Adrenal gland (tissue), 12 donors: ENCODE measurements around the gene FBLN2. TPM values are rescaled to one million over a fixed set of nuclear protein-coding genes. Genes with fewer than 3 reads are reported as not detected.

Experiments
- DNase-seq, 7 donors: peaks; one replicate each; pipeline ENCODE4 v3.0.0-alpha.2; 2019 to 2020
- H3K27ac ChIP-seq, 5 donors: fragments of 200-600 bp; sonication (generic) in 4 of 5; 1 replicate in 3 of 5; 2 replicates in 2 of 5; pipeline versions ENCODE4 v1.5.1 to v1.8.0; 2016 to 2020; ENCODE audit warnings: mild to moderate bottlenecking in 1 of 5
- H3K27me3 ChIP-seq: fragments of 200-600 bp; 2 replicates; pipeline ENCODE4 v1.8.0; 2021
- H3K36me3 ChIP-seq, 2 donors: fragments of 200-600 bp; replicated peaks in 1 of 2; 1 replicate in 1 of 2; 2 replicates in 1 of 2; pipeline versions ENCODE4 v1.5.1 to v1.8.0; 2018 to 2022
- H3K4me1 ChIP-seq, 2 donors: fragments of 200-600 bp; replicated peaks in 1 of 2; 1 replicate in 1 of 2; 2 replicates in 1 of 2; pipeline versions ENCODE4 v1.5.1 to v1.8.0; 2018 to 2021
- H3K4me3 ChIP-seq, 4 donors: fragments of 200-600 bp; sonication (generic) in 3 of 4; one replicate each; pipeline ENCODE4 v1.5.1; 2016 to 2018
- H3K9me3 ChIP-seq, 3 donors: fragments of 200-600 bp; sonication (generic) in 1 of 3; replicated peaks in 1 of 3; 1 replicate in 2 of 3; 2 replicates in 1 of 3; pipeline versions ENCODE4 v1.5.1 to v1.8.0; 2016 to 2021
- POLR2A ChIP-seq, 2 donors: fragments of 450-650 bp; IDR thresholded peaks; one replicate each; pipeline ENCODE4 v1.6.1; 2017; ENCODE audit warnings: antibody characterized with exemption in 2 of 2, mild to moderate bottlenecking in 2 of 2, moderate library complexity in 1 of 2
- WGBS, 4 donors: extraction: QIAGEN DNeasy Blood & Tissue Kit in 2 of 4; methylation state at CpG; one replicate each; pipeline versions ENCODE4 v1.1.5 to v1.1.7; 2013 to 2017; 5-methylcytosine and 5-hydroxymethylcytosine counted together
- intact Hi-C, 2 donors: fragments of 100-400 bp; cut with DNase I; formaldehyde crosslinking; loops; one replicate each; pipeline versions ENCODE4 v1.14.1 to v1.15.0; 2022 to 2023
- polyA plus RNA-seq, 3 donors: library from polyadenylated mRNA; stranded (reverse); fragments of 200-250 nt in 2 of 3; fragments of 350-450 nt in 1 of 3; fragmentation: Illumina TruSeq in 1 of 3; extraction: RNeasy Lipid Tissue Mini Kit (QIAGEN cat#74804) in 1 of 3; gene quantifications; one replicate each; pipeline ENCODE4 v1.2.3, GENCODE V29; 2013 to 2014
- total RNA-seq, 9 donors: library from RNA; depleted of rRNA in 4 of 9; stranded (reverse); fragments of >200 nt in 4 of 9; fragments of 120-200 nt in 1 of 9; fragmentation: NEBNext Ultra II Directional in 1 of 9; extraction: Animal tissue kit (Norgen Biotek cat#: 25700) in 1 of 9; gene quantifications; one replicate each; pipeline versions ENCODE4 v1.1.0 to v1.2.4, GENCODE V29; 2013 to 2023
- TF ChIP-seq, protein P1 (sequence below), 6 experiments: fragments of 450-650 bp in 4 of 6; fragments of 200-600 bp in 2 of 6; sonication (generic) in 1 of 6; IDR thresholded peaks; 1 replicate in 5 of 6; 2 replicates in 1 of 6; pipeline versions ENCODE4 v1.5.1 to v1.8.0; 2016 to 2021; ENCODE audit warnings: antibody characterized with exemption in 6 of 6, mild to moderate bottlenecking in 2 of 6, moderate library complexity in 1 of 6
- donor health status: healthy with polysubstance abuse.
- donor health status: Bipolar disorder and iron deficiency.
- donor health status: DM: yes; HTN: yes; CAD: no.
- donor health status: DM: no; HTN: no; CAD: no.
- donor health status: DM: no; HTN: no; CAD: no.
- donor health status: DM: yes; HTN: yes; CAD: no.

Gene FBLN2
- total and polyA plus RNA-seq, 12 donors, result 1.8 to 31.5 (median 7.0) TPM

- TF ChIP-seq, protein P1, sequence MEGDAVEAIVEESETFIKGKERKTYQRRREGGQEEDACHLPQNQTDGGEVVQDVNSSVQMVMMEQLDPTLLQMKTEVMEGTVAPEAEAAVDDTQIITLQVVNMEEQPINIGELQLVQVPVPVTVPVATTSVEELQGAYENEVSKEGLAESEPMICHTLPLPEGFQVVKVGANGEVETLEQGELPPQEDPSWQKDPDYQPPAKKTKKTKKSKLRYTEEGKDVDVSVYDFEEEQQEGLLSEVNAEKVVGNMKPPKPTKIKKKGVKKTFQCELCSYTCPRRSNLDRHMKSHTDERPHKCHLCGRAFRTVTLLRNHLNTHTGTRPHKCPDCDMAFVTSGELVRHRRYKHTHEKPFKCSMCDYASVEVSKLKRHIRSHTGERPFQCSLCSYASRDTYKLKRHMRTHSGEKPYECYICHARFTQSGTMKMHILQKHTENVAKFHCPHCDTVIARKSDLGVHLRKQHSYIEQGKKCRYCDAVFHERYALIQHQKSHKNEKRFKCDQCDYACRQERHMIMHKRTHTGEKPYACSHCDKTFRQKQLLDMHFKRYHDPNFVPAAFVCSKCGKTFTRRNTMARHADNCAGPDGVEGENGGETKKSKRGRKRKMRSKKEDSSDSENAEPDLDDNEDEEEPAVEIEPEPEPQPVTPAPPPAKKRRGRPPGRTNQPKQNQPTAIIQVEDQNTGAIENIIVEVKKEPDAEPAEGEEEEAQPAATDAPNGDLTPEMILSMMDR (IDR thresholded peaks at IDR 0.05), result no peak
- no peak for TF ChIP-seq POLR2A (IDR thresholded peaks at IDR 0.05)
- no peaks in the 10 kb centered on the region for H3K36me3 ChIP-seq
- intact Hi-C loops, result no loop called here
These were observed 52.8 kb downstream of the FBLN2 start for GRCh38 chr3:13601692-13602080.

DNA sequence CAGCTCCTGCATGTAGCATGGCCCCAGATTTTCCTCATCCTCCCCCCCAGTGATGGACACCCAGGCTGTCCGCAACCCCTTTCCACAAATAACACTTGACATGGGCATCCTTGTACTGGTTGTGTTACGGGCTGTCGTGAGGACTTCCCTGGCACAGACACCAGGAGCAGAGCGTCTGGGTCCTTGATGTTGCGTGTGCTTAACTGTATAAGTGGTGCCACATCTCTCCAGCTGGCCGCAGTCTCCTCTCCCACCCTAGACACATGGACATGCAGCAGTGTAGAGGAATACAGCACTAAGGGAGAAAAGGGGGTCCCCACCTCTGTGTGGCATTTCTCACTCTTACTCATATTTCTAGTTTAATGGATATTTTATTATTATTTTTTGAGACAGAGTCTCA lies 56.6 kb downstream of the FBLN2 start:
- Histone ChIP-seq H3K27ac (no peak overlapping the region), H3K9me3 (no peaks in the 10 kb centered on the region), H3K4me3 (no peak overlapping the region), H3K27me3 (no peaks in the 10 kb centered on the region), H3K4me1 (no peaks in the 10 kb centered on the region), H3K36me3 (no peaks in the 10 kb centered on the region)
- intact Hi-C loops, result no loop called here
- DNase-seq, result no peak
- WGBS, 4 donors, result 86 to 96% (median 90%) methylated on average over 5 to 6 of the region's 6 CpGs
- TF ChIP-seq POLR2A (IDR thresholded peaks at IDR 0.05), result no peak
- TF ChIP-seq, protein P1 (IDR thresholded peaks at IDR 0.05), result no peak

More at GRCh38 chr3:13601692-13602080, 52.8 kb downstream of the FBLN2 start:
- Histone ChIP-seq H3K9me3 (no peaks in the 10 kb centered on the region), H3K27me3 (no peaks in the 10 kb centered on the region), H3K4me3 (no peak overlapping the region), H3K4me1 (no peaks in the 10 kb centered on the region), H3K27ac (no peak overlapping the region)
- DNase-seq, result no peak

DNA sequence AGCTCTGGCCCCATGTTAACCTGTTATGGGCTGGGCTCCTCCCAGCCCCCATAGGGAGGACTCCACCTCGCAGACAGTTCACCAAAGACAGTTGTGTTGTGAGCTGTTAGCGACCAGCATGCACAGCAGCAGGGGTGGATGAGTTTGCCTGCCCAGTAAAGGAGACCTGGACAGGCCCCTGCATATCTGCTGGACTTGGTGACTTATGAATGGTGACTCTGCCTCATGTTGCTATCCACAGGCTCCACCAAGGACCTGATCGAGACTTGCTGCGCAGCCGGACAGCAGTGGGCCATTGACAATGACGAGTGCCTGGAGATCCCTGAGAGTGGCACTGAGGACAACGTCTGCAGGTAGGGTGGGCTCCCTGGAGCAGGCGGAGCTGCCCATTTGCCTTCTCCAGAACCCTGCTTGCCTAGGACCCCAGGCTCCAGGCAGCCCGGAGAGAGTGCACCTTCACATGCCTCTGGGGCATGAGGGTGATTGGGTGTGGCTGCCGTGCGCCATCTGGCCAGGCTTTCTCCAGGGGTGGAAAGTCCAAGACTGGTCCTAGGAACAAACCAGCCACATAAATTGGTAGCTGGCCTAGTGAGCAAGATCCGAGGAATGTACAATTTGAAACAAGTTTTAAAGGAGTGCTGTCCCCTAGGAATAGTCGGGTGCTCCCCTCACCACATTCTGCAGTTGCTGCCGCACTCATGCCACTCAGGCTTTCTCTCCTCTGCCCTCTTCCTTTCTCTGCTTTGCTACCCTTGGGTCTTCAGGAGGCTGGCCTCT lies 59.1 kb downstream of the FBLN2 start:
- intact Hi-C loops, result no loop called here
- 63 to 85% (median 83%) methylated on average over 8 to 14 of the region's 14 CpGs for WGBS, 4 donors
- Histone ChIP-seq H3K4me1 (no peaks in the 10 kb centered on the region), H3K27me3 (no peaks in the 10 kb centered on the region), H3K4me3 (no peak overlapping the region), H3K27ac (no peak overlapping the region), H3K9me3 (no peaks in the 10 kb centered on the region), H3K36me3 (no peaks in the 10 kb centered on the region)
- no peak for DNase-seq
- TF ChIP-seq, protein P1 (IDR thresholded peaks at IDR 0.05), result no peak
- no peak for TF ChIP-seq POLR2A (IDR thresholded peaks at IDR 0.05)

DNA sequence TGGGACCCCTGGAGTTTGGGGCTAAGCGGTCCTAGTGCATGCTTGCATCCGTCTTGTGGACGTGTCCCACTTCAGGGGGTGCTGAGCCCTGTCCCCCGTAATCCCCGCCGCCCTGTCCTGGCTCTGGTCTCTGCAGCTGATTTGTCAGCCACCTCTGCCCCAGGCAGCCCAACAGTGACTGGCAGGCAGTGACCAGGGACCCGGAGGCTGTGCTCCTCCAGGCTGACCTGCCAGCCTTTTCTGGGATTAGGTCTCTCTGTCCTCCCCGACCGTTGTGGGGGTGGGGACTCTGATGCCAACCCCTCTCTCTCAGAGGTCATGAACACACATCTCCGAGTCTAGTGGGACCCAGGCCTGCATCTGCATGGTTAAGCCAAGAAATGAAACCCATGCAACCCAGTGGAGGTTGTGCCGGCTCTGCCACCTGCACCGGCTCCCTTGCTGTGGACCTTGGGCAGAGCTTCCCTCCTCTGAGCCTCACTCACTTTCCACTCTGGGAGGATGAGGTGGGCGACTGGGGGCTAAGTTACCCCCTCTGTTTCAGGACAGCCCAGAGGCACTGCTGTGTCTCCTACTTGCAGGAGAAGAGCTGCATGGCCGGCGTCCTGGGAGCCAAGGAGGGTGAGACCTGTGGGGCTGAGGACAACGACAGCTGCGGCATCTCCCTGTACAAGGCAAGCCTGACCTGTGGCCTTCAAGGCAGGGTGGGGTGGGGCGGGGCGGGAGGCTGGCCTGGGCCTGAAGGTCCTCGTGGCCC lies 60.2 kb downstream of the FBLN2 start:
- intact Hi-C loops, result no loop called here
- Histone ChIP-seq H3K36me3 (no peaks in the 10 kb centered on the region), H3K27me3 (no peaks in the 10 kb centered on the region), H3K4me3 (no peak overlapping the region), H3K4me1 (no peaks in the 10 kb centered on the region), H3K27ac (no peak overlapping the region), H3K9me3 (no peaks in the 10 kb centered on the region)
- WGBS, 4 donors, result 77 to 85% (median 81%) methylated on average over 13 to 20 of the region's 20 CpGs
- TF ChIP-seq, protein P1 (IDR thresholded peaks at IDR 0.05), result no peak
- TF ChIP-seq POLR2A (IDR thresholded peaks at IDR 0.05), result no peak
- DNase-seq, result no peak
